ENCODE results near the gene UBTD1.
"Not testable (repeated sequence)": the region's sequence is repeated elsewhere in the genome, so short reads cannot be mapped to it uniquely, and the experiment has no call there.

UBTD1 gene

GRCh38 chr10:97515271-97515978, 16.7 kb downstream of the UBTD1 start:
- DNase-seq (ENCODE audit: low read depth) = no peak

GRCh38 chr10:97517096-97517750, 18.5 kb downstream of the UBTD1 start:
- DNase-seq (ENCODE audit: low read depth) = no peak

- DNase-seq (ENCODE audit: low read depth) = no peak
These were observed 19.1 kb downstream of the UBTD1 start for GRCh38 chr10:97517778-97518300.

- no peak for DNase-seq (ENCODE audit: low read depth)
These were observed 19.7 kb downstream of the UBTD1 start for GRCh38 chr10:97518301-97519043.

GRCh38 chr10:97519342-97519741, 20.6 kb downstream of the UBTD1 start:
- no peak for DNase-seq (ENCODE audit: low read depth)

GRCh38 chr10:97520520-97520919, 21.8 kb downstream of the UBTD1 start:
- no peak for DNase-seq (ENCODE audit: low read depth)

GRCh38 chr10:97520978-97521761, 22.4 kb downstream of the UBTD1 start:
- no peak for DNase-seq (ENCODE audit: low read depth)

- no peak for DNase-seq (ENCODE audit: low read depth)
These were observed 23.3 kb downstream of the UBTD1 start for GRCh38 chr10:97522071-97522470.

- DNase-seq (ENCODE audit: low read depth) = no peak
These were observed 24.2 kb downstream of the UBTD1 start for GRCh38 chr10:97522937-97523336.

GRCh38 chr10:97525086-97525485, 26.4 kb downstream of the UBTD1 start:
- no peak for DNase-seq (ENCODE audit: low read depth)

- no peak for DNase-seq (ENCODE audit: low read depth)
These were observed 27.0 kb downstream of the UBTD1 start for GRCh38 chr10:97525683-97526110.

- DNase-seq (ENCODE audit: low read depth) = not testable (repeated sequence)
These were observed 30.2 kb downstream of the UBTD1 start for GRCh38 chr10:97528876-97529275.

GRCh38 chr10:97529685-97530465, 31.2 kb downstream of the UBTD1 start:
- DNase-seq (ENCODE audit: low read depth) = no peak

- no peak for DNase-seq (ENCODE audit: low read depth)
These were observed 32.8 kb downstream of the UBTD1 start for GRCh38 chr10:97531401-97531986.

- no peak for DNase-seq (ENCODE audit: low read depth)
These were observed 34.4 kb downstream of the UBTD1 start for GRCh38 chr10:97532935-97533671.

GRCh38 chr10:97533888-97534287, 35.2 kb downstream of the UBTD1 start:
- DNase-seq (ENCODE audit: low read depth) = no peak

- DNase-seq (ENCODE audit: low read depth) = no peak
These were observed 36.1 kb downstream of the UBTD1 start for GRCh38 chr10:97534746-97535367.

GRCh38 chr10:97537186-97537869, 38.6 kb downstream of the UBTD1 start:
- no peak for DNase-seq (ENCODE audit: low read depth)

GRCh38 chr10:97538411-97538810, 39.7 kb downstream of the UBTD1 start:
- no peak for DNase-seq (ENCODE audit: low read depth)

All from activated T-helper 1 cell treated with Interleukin-2 at 50 U/mL for 16 hours (primary cell).